Central memory CD8-positive, alpha-beta T cell (primary cell): Measurements from ENCODE around the gene ANTKMT.

ENCODE experiments used
- ATAC-seq: fragments of 150-1000 bp; cut with Tn5 transposase; replicated peaks from 2 replicates; pipeline ENCODE4 v1.10.0; 2022; ENCODE audit warnings: mild to moderate bottlenecking, moderate FRiP score, moderate number of reproducible peaks; ENCODE audit not compliant: poor library complexity, severe bottlenecking; ENCODE audit errors: extremely low read depth
- DNase-seq, 2 donors: peaks; one replicate each; pipeline ENCODE4 v3.0.0; 2021; ENCODE audit warnings: low spot score in 2 of 2
- H3K27ac Mint-ChIP-seq: one replicate; pipeline ENCODE4 v1.8.0; 2022; ENCODE audit warnings: low read depth, mild to moderate bottlenecking, moderate library complexity, mixed read lengths
- H3K27me3 Mint-ChIP-seq: one replicate; pipeline ENCODE4 v1.8.0; 2022; ENCODE audit warnings: mixed read lengths
- H3K36me3 Mint-ChIP-seq: one replicate; pipeline ENCODE4 v1.8.0; 2022; ENCODE audit warnings: mild to moderate bottlenecking, moderate library complexity, mixed read lengths; ENCODE audit not compliant: insufficient read depth
- H3K4me1 Mint-ChIP-seq: one replicate; pipeline ENCODE4 v1.8.0; 2022; ENCODE audit warnings: mixed read lengths
- H3K4me3 Mint-ChIP-seq: one replicate; pipeline ENCODE4 v1.8.0; 2022; ENCODE audit warnings: mild to moderate bottlenecking, moderate library complexity, mixed read lengths
- H3K9me3 Mint-ChIP-seq: one replicate; pipeline ENCODE4 v1.8.0; 2022; ENCODE audit warnings: mixed read lengths

Gene ANTKMT

DNA sequence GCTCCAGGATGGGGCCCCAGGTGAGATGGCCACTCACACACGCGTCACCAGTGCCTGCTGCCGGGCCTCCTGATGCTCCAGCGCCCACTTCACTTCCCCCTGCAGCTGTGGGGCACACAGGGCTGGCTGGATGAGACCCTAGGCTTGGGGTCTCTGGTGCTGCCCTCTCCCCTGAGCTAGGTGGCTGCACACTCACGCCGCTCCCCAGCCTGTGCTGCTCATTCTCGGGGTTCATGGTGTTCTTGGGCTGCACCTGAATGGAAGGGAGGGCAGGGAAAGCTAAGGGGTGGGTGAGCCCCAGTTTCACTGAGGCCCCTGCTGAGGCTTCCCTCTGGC, 4.1 kb downstream of the ANTKMT start:
- Mint-ChIP-seq H3K9me3 (no peaks in the 10 kb centered on the region), H3K36me3 (peaks cover 23% of the 10 kb centered on the region), H3K27ac (no peak overlapping the region), H3K4me3 (no peak overlapping the region), H3K4me1 (peaks cover 12% of the 10 kb centered on the region), H3K27me3 (no peaks in the 10 kb centered on the region)
- DNase-seq (no peak), ATAC-seq (no peak)

DNA sequence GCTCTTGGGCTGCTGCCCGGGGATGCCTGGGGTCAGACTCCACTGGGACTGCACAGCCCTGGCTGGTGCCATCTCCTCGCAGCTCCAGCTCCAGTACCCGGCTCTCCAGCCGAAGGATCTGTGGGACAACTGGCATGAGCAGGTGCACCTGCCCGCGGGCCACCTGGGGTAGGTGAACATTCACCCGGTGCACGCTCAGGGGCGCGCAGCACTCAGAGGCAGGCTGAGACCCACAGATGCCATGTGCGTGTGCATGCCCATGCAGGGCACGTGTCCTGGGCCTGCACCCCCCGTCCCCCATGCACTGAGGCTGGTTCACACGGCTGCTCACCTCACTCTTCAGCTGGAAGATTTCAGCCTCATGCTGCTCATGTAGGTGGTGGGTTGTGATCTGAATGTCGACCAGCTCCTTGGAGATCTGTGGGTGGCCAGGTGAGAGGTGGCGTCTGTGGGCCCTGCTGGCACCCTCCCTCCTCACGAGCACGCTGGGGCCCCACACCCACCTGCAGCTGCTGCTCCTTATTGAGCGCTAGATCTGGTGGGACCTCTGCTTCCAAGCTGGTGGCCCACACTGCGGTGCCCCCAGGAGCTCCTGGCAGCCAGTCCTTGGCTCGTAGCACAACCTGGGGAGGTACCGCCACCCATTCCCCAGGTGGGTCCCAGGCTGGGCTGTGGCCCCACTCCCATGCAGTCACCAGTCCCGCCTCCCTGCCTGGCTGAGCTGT, 4.7 kb downstream of the ANTKMT start:
- peaks cover 5% of the 10 kb centered on the region for H3K4me1 Mint-ChIP-seq
- no peak for ATAC-seq
- no peak overlapping the region for H3K27ac Mint-ChIP-seq
- H3K9me3 Mint-ChIP-seq, result no peaks in the 10 kb centered on the region
- no peak for DNase-seq
- peak overlapping the region; percentile 32 for H3K4me3 Mint-ChIP-seq
- no peaks in the 10 kb centered on the region for H3K27me3 Mint-ChIP-seq
- H3K36me3 Mint-ChIP-seq, result peaks cover 19% of the 10 kb centered on the region

DNA sequence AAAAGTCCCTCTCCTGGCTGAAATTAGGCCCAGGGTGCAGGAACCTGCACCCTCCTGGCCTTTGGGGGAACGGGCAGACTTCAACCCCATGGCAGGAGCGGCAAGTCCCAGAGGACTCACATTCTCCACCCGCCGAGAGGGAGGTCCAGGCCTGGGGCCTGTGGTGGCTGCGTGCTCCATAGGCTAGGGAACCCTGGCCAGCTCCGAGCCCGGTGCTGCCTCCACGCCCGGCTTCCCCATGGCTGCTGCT, 5.2 kb downstream of the ANTKMT start:
- ATAC-seq (no peak), DNase-seq (no peak)
- Mint-ChIP-seq H3K27ac (no peak overlapping the region), H3K4me1 (peaks cover 5% of the 10 kb centered on the region), H3K4me3 (peak overlapping the region; percentile 74), H3K9me3 (no peaks in the 10 kb centered on the region), H3K36me3 (peaks cover 18% of the 10 kb centered on the region), H3K27me3 (no peaks in the 10 kb centered on the region)

- Mint-ChIP-seq H3K4me1 (peaks cover 5% of the 10 kb centered on the region), H3K4me3 (peak within 1 kb of the TSS; percentile 74), H3K9me3 (no peaks in the 10 kb centered on the region), H3K27ac (no peak within 1 kb of the TSS), H3K36me3 (peaks cover 18% of the 10 kb centered on the region), H3K27me3 (no peaks in the 10 kb centered on the region)
- DNase-seq, result no peak
- peak; percentile 10 for ATAC-seq
Measured at GRCh38 chr16:726438-727290, 5.7 kb downstream of the ANTKMT start, which contains the start of the genes CCDC78 and HAGHL. CCDC78 (minus strand) TSS chr16:726443; CDS start chr16:726367, 76 bp downstream. HAGHL (plus strand) TSS chr16:727106; CDS start chr16:727510, 404 bp downstream.

- H3K9me3 Mint-ChIP-seq, result no peaks in the 10 kb centered on the region
- H3K36me3 Mint-ChIP-seq, result peaks cover 18% of the 10 kb centered on the region
- H3K4me3 Mint-ChIP-seq, result peak overlapping the region; percentile 56
- no peak overlapping the region for H3K27ac Mint-ChIP-seq
- DNase-seq (no peak), ATAC-seq (peak; percentile 48)
- no peaks in the 10 kb centered on the region for H3K4me1 Mint-ChIP-seq
- H3K27me3 Mint-ChIP-seq, result no peaks in the 10 kb centered on the region
Measured at GRCh38 chr16:727291-727977, 6.5 kb downstream of the ANTKMT start.

DNA sequence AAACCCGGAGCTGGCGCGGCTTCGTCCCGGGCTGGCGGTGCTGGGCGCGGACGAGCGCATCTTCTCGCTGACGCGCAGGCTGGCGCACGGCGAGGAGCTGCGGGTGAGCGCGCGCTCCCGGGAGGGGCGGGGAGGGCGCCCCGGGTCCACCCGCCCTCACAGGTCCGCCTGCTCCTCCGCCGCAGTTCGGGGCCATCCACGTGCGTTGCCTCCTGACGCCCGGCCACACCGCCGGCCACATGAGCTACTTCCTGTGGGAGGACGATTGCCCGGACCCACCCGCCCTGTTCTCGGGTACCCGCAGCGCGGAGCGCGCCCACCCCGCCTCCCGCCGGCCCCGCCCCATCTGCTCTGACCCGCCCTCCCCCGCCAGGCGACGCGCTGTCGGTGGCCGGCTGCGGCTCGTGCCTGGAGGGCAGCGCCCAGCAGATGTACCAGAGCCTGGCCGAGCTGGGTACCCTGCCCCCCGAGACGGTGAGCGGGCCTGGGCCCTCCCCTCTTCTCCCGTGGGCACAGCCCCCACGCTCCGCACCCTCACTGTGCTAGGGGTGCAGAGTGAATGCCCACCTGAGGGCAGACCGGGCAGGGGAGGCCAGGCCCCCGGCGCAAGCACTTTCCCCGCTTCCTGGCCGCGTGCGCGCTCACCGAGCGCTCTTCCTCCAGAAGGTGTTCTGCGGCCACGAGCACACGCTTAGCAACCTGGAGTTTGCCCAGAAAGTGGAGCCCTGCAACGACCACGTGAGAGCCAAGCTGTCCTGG, 7.4 kb downstream of the ANTKMT start:
- Mint-ChIP-seq H3K4me3 (peak overlapping the region; percentile 69), H3K4me1 (no peaks in the 10 kb centered on the region), H3K27me3 (no peaks in the 10 kb centered on the region), H3K27ac (no peak overlapping the region), H3K36me3 (peaks cover 18% of the 10 kb centered on the region), H3K9me3 (no peaks in the 10 kb centered on the region)
- ATAC-seq (peak; percentile 77), DNase-seq (peak; percentile 57 to 71)

- Mint-ChIP-seq H3K4me3 (peak overlapping the region; percentile 69), H3K9me3 (no peaks in the 10 kb centered on the region), H3K27ac (no peak overlapping the region), H3K36me3 (peaks cover 18% of the 10 kb centered on the region), H3K4me1 (no peaks in the 10 kb centered on the region), H3K27me3 (no peaks in the 10 kb centered on the region)
- DNase-seq (no peak), ATAC-seq (no peak)
Measured at GRCh38 chr16:728890-729744, 8.2 kb downstream of the ANTKMT start.

DNA sequence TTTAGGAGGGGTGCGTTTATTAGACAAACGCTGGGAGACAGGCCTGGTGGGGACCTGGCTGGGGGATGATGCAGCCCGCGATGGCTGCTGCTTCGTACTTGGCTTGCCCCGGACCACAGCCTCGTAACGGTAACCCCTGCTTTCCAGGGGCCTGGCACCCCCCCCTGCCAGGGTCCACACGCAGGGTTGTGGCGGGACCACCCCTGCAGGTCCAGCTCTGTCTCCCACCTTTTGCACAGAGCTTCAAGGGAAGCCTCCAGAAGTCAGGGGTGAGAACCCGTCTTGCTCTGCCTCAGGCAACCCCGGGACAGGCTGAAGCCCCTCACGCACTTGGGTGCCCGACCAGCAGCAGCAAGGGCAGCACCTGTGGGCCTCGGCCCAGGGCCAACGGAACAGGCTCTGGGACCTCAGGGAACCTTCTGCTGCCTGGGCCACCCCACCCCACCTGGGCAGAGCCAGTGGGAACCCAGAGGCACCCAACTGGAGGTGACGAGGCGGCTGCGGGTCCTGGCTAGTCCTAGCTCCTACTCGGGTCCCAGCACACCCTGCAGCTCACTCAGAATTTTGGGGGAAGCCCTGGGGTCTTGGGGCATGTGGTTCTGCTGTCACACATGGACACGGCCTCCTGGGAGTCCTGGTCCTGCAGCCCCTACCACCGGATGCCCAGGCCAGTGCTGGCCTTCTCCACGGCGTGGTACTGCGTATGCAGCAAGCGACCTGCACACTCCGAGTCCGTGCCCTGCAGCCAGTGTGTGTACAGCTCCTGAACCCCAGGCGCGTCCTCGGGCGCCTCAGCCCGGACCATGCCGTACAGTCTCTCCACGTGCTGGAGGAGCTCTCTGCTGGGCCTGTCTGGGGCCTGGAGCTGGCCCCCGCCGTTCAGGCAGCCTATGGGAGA, 9.1 kb downstream of the ANTKMT start:
- Mint-ChIP-seq H3K27me3 (no peaks in the 10 kb centered on the region), H3K4me1 (peaks cover under 1% of the 10 kb centered on the region), H3K9me3 (no peaks in the 10 kb centered on the region), H3K4me3 (no peak overlapping the region), H3K27ac (no peak overlapping the region), H3K36me3 (peaks cover 20% of the 10 kb centered on the region)
- ATAC-seq (no peak), DNase-seq (no peak)

DNA sequence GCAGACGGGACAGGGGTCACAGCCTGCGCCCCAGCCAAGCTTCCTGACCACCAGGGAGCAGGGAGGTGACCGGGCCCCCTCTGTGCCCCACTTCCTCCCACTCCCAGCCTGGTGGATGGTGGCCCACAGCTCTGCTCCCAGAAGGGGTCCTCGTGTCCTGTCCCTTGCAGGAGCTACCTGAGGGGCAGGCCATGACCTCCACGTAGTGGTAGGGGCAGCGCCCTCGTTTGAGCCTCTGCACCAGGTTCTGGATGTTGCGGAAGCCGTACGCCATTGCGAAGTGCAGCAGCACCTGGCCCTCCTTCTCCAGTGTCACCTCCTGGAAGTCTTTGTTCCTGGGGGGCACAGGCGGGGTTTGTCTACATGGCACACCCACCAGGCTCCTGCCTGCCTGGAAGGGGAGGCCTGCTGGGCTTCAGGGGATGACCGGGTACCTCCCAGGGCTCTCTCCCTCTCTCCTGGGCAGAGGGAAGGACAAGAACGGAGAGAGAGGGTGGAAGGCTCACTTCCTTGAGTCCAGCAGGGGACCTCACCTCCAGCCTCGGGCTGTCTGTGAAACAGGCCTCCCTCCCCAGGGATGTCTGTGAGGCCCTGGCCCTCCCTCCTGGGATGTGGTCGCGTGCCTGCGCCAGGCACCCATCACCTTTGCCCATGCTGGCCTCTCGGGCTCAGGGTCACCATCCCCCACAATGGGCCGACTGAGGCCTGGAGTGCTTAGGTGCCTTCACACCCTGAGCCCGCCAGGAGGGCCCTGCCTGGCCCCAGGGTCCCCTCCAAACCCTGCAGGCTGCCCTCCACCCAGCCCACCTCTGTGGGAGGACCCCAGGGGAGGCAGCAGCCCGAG, 9.9 kb downstream of the ANTKMT start:
- no peak overlapping the region for H3K27ac Mint-ChIP-seq
- H3K9me3 Mint-ChIP-seq, result no peaks in the 10 kb centered on the region
- no peaks in the 10 kb centered on the region for H3K27me3 Mint-ChIP-seq
- H3K4me3 Mint-ChIP-seq, result no peak overlapping the region
- ATAC-seq (no peak), DNase-seq (no peak)
- peaks cover 22% of the 10 kb centered on the region for H3K36me3 Mint-ChIP-seq
- peaks cover 6% of the 10 kb centered on the region for H3K4me1 Mint-ChIP-seq

GRCh38 chr16:732332-732731, 11.4 kb downstream of the ANTKMT start:
- ATAC-seq (no peak), DNase-seq (no peak)
- no peaks in the 10 kb centered on the region for H3K9me3 Mint-ChIP-seq
- H3K4me3 Mint-ChIP-seq, result no peak overlapping the region
- peaks cover 30% of the 10 kb centered on the region for H3K36me3 Mint-ChIP-seq
- H3K4me1 Mint-ChIP-seq, result peaks cover 6% of the 10 kb centered on the region
- no peaks in the 10 kb centered on the region for H3K27me3 Mint-ChIP-seq
- H3K27ac Mint-ChIP-seq, result no peak overlapping the region
